Sigmoid colon (tissue), 7 donors: ENCODE results near the gene NF2. TPM values are rescaled to one million over a fixed set of nuclear protein-coding genes. Genes with fewer than 3 reads are reported as not detected.

Source experiments
- DNase-seq: peaks from one replicate; pipeline ENCODE4 v3.0.0-alpha.2; 2019
- H3K27ac ChIP-seq, 4 donors: fragments of 200-600 bp; sonication (generic); one replicate each; pipeline ENCODE4 v1.5.1; 2016 to 2019; ENCODE audit warnings: mild to moderate bottlenecking in 1 of 4
- H3K27me3 ChIP-seq, 3 donors: fragments of 200-600 bp; sonication (generic); one replicate each; pipeline ENCODE4 v1.5.1; 2019; ENCODE audit warnings: mild to moderate bottlenecking in 1 of 3
- H3K36me3 ChIP-seq, 4 donors: fragments of 200-600 bp; sonication (generic); one replicate each; pipeline ENCODE4 v1.5.1; 2016 to 2019
- H3K4me1 ChIP-seq, 4 donors: fragments of 200-600 bp; sonication (generic); one replicate each; pipeline ENCODE4 v1.5.1; 2017 to 2019
- H3K4me3 ChIP-seq, 4 donors: fragments of 200-600 bp; sonication (generic); one replicate each; pipeline ENCODE4 v1.5.1; 2017 to 2019; ENCODE audit warnings: mild to moderate bottlenecking in 2 of 4, moderate library complexity in 1 of 4
- H3K9me3 ChIP-seq, 4 donors: fragments of 200-600 bp in 3 of 4; sonication (generic) in 3 of 4; one replicate each; pipeline versions ENCODE4 v1.5.1 to v1.6.1; 2013 to 2019
- EP300 ChIP-seq, 4 donors: sonication (generic); formaldehyde crosslinking; IDR thresholded peaks; one replicate each; pipeline ENCODE4 v1.6.1; 2017; ENCODE audit warnings: antibody characterized with exemption in 4 of 4
- POLR2A ChIP-seq, 2 donors: fragments of 450-650 bp; IDR thresholded peaks; one replicate each; pipeline ENCODE4 v1.6.1; 2016; ENCODE audit warnings: antibody characterized with exemption in 2 of 2, mild to moderate bottlenecking in 2 of 2, moderate library complexity in 2 of 2
- POLR2AphosphoS5 ChIP-seq, 4 donors: sonication (generic); formaldehyde crosslinking; IDR thresholded peaks; one replicate each; pipeline ENCODE4 v1.6.1; 2017; ENCODE audit warnings: antibody characterized with exemption in 4 of 4
- WGBS, 2 donors: extraction: QIAGEN DNeasy Blood & Tissue Kit; methylation state at CpG; one replicate each; pipeline ENCODE4 v1.1.7; 2013; 5-methylcytosine and 5-hydroxymethylcytosine counted together
- intact Hi-C: fragments of 100-400 bp; cut with DNase I; formaldehyde crosslinking; loops from one replicate; pipeline ENCODE4 v1.15.1; 2023
- polyA plus RNA-seq, 3 donors: library from polyadenylated mRNA; stranded (reverse); fragments of 200-250 nt; gene quantifications; one replicate each; pipeline ENCODE4 v1.2.3, GENCODE V29; 2013
- total RNA-seq, 4 donors: library from RNA; depleted of rRNA; stranded (reverse); fragments of >200 nt; gene quantifications; one replicate each; pipeline ENCODE4 v1.1.0, GENCODE V29; 2016
- TF ChIP-seq, protein P1 (sequence below), 4 experiments: fragments of 450-650 bp in 3 of 4; fragments of 200-600 bp in 1 of 4; IDR thresholded peaks; one replicate each; pipeline ENCODE4 v1.5.1; 2016 to 2019; ENCODE audit warnings: antibody characterized with exemption in 4 of 4, mild to moderate bottlenecking in 3 of 4, moderate library complexity in 2 of 4
- donor health status: healthy with polysubstance abuse.
- donor health status: Bipolar disorder and iron deficiency.
- donor health status: healthy.

The NF2 gene
- total and polyA plus RNA-seq, 7 donors, result 3.6 to 34.3 (median 18.7) TPM

- H3K4me3 ChIP-seq, result no peak overlapping the region
- no peaks in the 10 kb centered on the region for H3K9me3 ChIP-seq
- no peaks in the 10 kb centered on the region for H3K27me3 ChIP-seq
- H3K36me3 ChIP-seq, result peaks cover 0 to 15% (median 0%) of the 10 kb centered on the region in 4 donors
- no peak overlapping the region for H3K27ac ChIP-seq
- TF ChIP-seq POLR2AphosphoS5 (IDR thresholded peaks at IDR 0.05) (no peak), EP300 (IDR thresholded peaks at IDR 0.05) (no peak), POLR2A (IDR thresholded peaks at IDR 0.05) (no peak)
- TF ChIP-seq, protein P1, sequence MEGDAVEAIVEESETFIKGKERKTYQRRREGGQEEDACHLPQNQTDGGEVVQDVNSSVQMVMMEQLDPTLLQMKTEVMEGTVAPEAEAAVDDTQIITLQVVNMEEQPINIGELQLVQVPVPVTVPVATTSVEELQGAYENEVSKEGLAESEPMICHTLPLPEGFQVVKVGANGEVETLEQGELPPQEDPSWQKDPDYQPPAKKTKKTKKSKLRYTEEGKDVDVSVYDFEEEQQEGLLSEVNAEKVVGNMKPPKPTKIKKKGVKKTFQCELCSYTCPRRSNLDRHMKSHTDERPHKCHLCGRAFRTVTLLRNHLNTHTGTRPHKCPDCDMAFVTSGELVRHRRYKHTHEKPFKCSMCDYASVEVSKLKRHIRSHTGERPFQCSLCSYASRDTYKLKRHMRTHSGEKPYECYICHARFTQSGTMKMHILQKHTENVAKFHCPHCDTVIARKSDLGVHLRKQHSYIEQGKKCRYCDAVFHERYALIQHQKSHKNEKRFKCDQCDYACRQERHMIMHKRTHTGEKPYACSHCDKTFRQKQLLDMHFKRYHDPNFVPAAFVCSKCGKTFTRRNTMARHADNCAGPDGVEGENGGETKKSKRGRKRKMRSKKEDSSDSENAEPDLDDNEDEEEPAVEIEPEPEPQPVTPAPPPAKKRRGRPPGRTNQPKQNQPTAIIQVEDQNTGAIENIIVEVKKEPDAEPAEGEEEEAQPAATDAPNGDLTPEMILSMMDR (IDR thresholded peaks at IDR 0.05), result no peak
- DNase-seq, result no peak
- 84 to 86% methylated on average over 6 of the region's 6 CpGs for WGBS, 2 donors
- H3K4me1 ChIP-seq, result peaks cover 0 to 39% (median 28%) of the 10 kb centered on the region in 4 donors
- intact Hi-C loops, result loop anchor here (5.0 kb wide), 1 partner anchor 459 kb away; no protein-coding TSS in a partner anchor
Observed at GRCh38 chr22:29633514-29634312, 30.3 kb downstream of the NF2 start.

- 90 to 92% methylated on average over 2 of the region's 2 CpGs for WGBS, 2 donors
- no peak for DNase-seq
- intact Hi-C loops, result loop anchor here (5.0 kb wide), 2 partner anchors 372 to 457 kb away; no protein-coding TSS in a partner anchor
Observed at GRCh38 chr22:29634847-29635246, 31.4 kb downstream of the NF2 start.

GRCh38 chr22:29635734-29636357 lies 32.4 kb downstream of the NF2 start:
- no peak for DNase-seq
- intact Hi-C loops, result loop anchor here (5.0 kb wide), 1 partner anchor 371 kb away; no protein-coding TSS in a partner anchor
- no peak overlapping the region for H3K27ac ChIP-seq
- WGBS, 2 donors, result 34 to 48% methylated on average over 3 of the region's 3 CpGs
- no peak overlapping the region for H3K4me3 ChIP-seq
- no peaks in the 10 kb centered on the region for H3K9me3 ChIP-seq
- no peak for TF ChIP-seq EP300 (IDR thresholded peaks at IDR 0.05)
- no peak for TF ChIP-seq POLR2A (IDR thresholded peaks at IDR 0.05)
- TF ChIP-seq, protein P1 (IDR thresholded peaks at IDR 0.05), result peak in 3 of 4 experiments; percentile 30 to 64 (median 55)
- TF ChIP-seq POLR2AphosphoS5 (IDR thresholded peaks at IDR 0.05), result no peak
- H3K4me1 ChIP-seq, result peaks cover 0 to 22% (median 8%) of the 10 kb centered on the region in 4 donors
- no peaks in the 10 kb centered on the region for H3K27me3 ChIP-seq
- peaks cover 0 to 23% (median 0%) of the 10 kb centered on the region in 4 donors for H3K36me3 ChIP-seq

More at GRCh38 chr22:29634847-29635246, 31.4 kb downstream of the NF2 start:
- Histone ChIP-seq H3K27ac (no peak overlapping the region), H3K4me1 (peaks cover 0 to 32% (median 18%) of the 10 kb centered on the region in 4 donors), H3K4me3 (no peak overlapping the region), H3K27me3 (no peaks in the 10 kb centered on the region), H3K9me3 (no peaks in the 10 kb centered on the region), H3K36me3 (peaks cover 0 to 23% (median 0%) of the 10 kb centered on the region in 4 donors)
- TF ChIP-seq, protein P1 (IDR thresholded peaks at IDR 0.05), result no peak
- no peak for TF ChIP-seq POLR2A (IDR thresholded peaks at IDR 0.05)
- no peak for TF ChIP-seq EP300 (IDR thresholded peaks at IDR 0.05)
- no peak for TF ChIP-seq POLR2AphosphoS5 (IDR thresholded peaks at IDR 0.05)

DNA sequence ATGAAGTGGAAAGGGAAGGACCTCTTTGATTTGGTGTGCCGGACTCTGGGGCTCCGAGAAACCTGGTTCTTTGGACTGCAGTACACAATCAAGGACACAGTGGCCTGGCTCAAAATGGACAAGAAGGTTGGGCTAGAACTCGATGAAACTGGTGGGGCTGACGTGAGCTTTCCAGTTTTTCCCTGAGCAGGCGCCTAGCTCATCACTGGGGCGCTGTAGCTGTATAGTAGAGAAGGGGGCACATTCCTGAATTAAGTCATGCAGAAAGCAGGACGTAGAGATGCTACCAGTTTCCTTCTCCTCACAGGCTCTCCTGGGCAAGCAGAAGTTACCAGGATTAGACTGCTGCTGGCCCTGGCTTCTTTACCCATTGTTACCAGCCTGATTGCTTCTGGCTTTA lies 33.3 kb downstream of the NF2 start:
- Histone ChIP-seq H3K4me3 (no peak overlapping the region), H3K4me1 (peaks cover 0 to 16% (median 3%) of the 10 kb centered on the region in 4 donors), H3K27ac (no peak overlapping the region), H3K36me3 (peaks cover 0 to 29% (median 0%) of the 10 kb centered on the region in 4 donors), H3K9me3 (no peaks in the 10 kb centered on the region), H3K27me3 (no peaks in the 10 kb centered on the region)
- no peak for TF ChIP-seq POLR2A (IDR thresholded peaks at IDR 0.05)
- TF ChIP-seq, protein P1 (IDR thresholded peaks at IDR 0.05), result no peak
- TF ChIP-seq POLR2AphosphoS5 (IDR thresholded peaks at IDR 0.05), result no peak
- TF ChIP-seq EP300 (IDR thresholded peaks at IDR 0.05), result no peak
- WGBS, 2 donors, result 93 to 94% methylated on average over 7 of the region's 7 CpGs
- intact Hi-C loops, result loop anchor here (5.0 kb wide), 1 partner anchor 371 kb away; no protein-coding TSS in a partner anchor
- DNase-seq, result no peak
